Colonic mucosa (tissue), 4 donors: ENCODE results near the gene PLCG2. TPM values are rescaled to one million over a fixed set of nuclear protein-coding genes. Genes with fewer than 3 reads are reported as not detected.
"Not testable (repeated sequence)": the region's sequence is repeated elsewhere in the genome, so short reads cannot be mapped to it uniquely, and the experiment has no call there.

Experiments
- DNase-seq: peaks from one replicate; pipeline ENCODE4 v3.0.0-alpha.2; 2020
- H3K27ac ChIP-seq: fragments of 200-600 bp; one replicate; pipeline ENCODE4 v1.8.0; 2021
- H3K27me3 ChIP-seq: fragments of 200-600 bp; one replicate; pipeline ENCODE4 v1.8.0; 2021
- H3K36me3 ChIP-seq: fragments of 200-600 bp; one replicate; pipeline ENCODE4 v1.8.0; 2021
- H3K4me1 ChIP-seq: fragments of 200-600 bp; one replicate; pipeline ENCODE4 v1.8.0; 2021; ENCODE audit warnings: mild to moderate bottlenecking
- H3K4me3 ChIP-seq: fragments of 200-600 bp; one replicate; pipeline ENCODE4 v1.8.0; 2021
- H3K9ac ChIP-seq, 2 donors: one replicate each; pipeline ENCODE4 v1.7.0; 2013; ENCODE audit warnings: control low read depth in 2 of 2, low read depth in 2 of 2, low read length in 2 of 2
- H3K9me3 ChIP-seq: fragments of 200-600 bp; one replicate; pipeline ENCODE4 v1.8.0; 2021
- intact Hi-C: fragments of 100-400 bp; cut with DNase I; formaldehyde crosslinking; loops from one replicate; pipeline ENCODE4 v1.14.1; 2022
- total RNA-seq, 2 donors: library from RNA; stranded (reverse); fragmentation: NEBNext Ultra II Directional in 1 of 2; extraction: Animal tissue kit (Norgen Biotek cat#: 25700) in 1 of 2; gene quantifications; one replicate each; pipeline ENCODE4 v1.2.1, GENCODE V29; 2021
- TF ChIP-seq, protein P1 (sequence below): fragments of 200-600 bp; IDR thresholded peaks from one replicate; pipeline ENCODE4 v1.8.0; 2022; ENCODE audit warnings: antibody characterized with exemption, mild to moderate bottlenecking
- donor health status: healthy.
- donor health status: DM: no; HTN: no; CAD: no.
- donor health status: DM: no; HTN: no; CAD: no.

Gene PLCG2
- total RNA-seq, 2 donors from 2014 or later = 9.1 to 9.6 TPM

DNA sequence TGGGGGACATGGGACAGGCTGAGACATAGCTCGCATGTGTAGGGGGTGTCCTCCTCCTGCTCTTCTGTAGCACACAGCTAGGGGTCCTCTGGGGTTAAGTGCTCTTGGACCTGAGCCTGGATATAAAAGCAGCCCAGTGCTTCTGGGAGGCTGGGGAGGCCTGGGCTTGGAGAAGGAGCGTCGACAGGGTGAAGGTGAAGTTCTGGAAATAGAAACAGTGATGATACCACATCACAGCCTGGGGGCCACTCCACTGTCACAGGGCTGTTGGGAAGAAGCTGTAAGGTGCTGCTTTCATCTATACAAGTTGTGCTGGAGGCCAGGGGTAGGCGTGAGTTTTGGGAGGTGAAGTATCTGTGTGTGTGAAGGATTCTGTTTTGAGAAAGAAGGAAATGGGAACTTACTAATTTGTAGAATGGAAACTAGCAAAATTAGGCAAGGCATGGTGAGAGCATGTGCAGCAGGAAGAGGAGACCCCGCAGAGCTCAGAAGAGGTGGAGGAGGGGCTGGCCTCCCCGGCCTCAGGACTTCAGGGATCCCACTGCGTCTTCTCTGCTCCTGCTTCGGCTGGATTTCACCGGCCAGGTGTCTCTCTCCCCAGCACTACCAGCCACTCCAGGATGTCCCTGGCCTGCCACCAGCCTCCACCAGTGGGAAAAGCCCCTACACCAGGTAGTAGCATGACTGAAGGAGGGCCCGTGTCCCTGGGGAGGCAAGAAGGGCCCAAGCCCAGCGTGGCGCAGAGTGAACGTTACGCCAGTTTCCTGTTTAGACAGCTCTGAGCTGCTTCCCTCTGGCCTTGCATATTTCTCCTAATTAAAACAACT, 19.4 kb downstream of the PLCG2 start:
- intact Hi-C loops = no loop called here
- DNase-seq = no peak
- TF ChIP-seq, protein P1, sequence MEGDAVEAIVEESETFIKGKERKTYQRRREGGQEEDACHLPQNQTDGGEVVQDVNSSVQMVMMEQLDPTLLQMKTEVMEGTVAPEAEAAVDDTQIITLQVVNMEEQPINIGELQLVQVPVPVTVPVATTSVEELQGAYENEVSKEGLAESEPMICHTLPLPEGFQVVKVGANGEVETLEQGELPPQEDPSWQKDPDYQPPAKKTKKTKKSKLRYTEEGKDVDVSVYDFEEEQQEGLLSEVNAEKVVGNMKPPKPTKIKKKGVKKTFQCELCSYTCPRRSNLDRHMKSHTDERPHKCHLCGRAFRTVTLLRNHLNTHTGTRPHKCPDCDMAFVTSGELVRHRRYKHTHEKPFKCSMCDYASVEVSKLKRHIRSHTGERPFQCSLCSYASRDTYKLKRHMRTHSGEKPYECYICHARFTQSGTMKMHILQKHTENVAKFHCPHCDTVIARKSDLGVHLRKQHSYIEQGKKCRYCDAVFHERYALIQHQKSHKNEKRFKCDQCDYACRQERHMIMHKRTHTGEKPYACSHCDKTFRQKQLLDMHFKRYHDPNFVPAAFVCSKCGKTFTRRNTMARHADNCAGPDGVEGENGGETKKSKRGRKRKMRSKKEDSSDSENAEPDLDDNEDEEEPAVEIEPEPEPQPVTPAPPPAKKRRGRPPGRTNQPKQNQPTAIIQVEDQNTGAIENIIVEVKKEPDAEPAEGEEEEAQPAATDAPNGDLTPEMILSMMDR = no peak
- H3K27me3 ChIP-seq = no peaks in the 10 kb centered on the region
- no peak overlapping the region for H3K27ac ChIP-seq
- H3K36me3 ChIP-seq = no peaks in the 10 kb centered on the region
- H3K9ac ChIP-seq = no peak overlapping the region
- H3K9me3 ChIP-seq = no peaks in the 10 kb centered on the region
- H3K4me1 ChIP-seq = no peaks in the 10 kb centered on the region
- no peak overlapping the region for H3K4me3 ChIP-seq

DNA sequence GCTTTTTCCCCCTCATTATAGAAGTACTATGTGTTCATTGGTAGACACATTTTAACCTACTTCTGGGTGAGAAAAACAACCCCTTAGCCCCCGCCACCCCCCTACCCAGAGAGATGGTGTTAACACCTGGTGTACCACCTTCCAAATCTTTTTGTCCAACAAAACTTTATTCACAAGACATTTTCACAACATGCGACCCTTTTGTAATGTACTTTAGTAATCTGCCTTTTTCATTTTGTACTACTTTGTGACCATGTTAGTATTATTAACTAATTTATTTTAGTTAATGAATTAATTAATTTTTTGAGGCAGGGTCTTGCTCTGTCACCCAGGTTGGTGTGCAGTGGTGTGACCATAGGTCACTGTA, 20.0 kb downstream of the PLCG2 start:
- Histone ChIP-seq H3K4me3 (no peak overlapping the region), H3K27me3 (no peaks in the 10 kb centered on the region), H3K27ac (no peak overlapping the region), H3K9me3 (no peaks in the 10 kb centered on the region), H3K4me1 (no peaks in the 10 kb centered on the region), H3K9ac (no peak overlapping the region), H3K36me3 (no peaks in the 10 kb centered on the region)
- DNase-seq = no peak
- TF ChIP-seq, protein P1 = no peak
- intact Hi-C loops = no loop called here

DNA sequence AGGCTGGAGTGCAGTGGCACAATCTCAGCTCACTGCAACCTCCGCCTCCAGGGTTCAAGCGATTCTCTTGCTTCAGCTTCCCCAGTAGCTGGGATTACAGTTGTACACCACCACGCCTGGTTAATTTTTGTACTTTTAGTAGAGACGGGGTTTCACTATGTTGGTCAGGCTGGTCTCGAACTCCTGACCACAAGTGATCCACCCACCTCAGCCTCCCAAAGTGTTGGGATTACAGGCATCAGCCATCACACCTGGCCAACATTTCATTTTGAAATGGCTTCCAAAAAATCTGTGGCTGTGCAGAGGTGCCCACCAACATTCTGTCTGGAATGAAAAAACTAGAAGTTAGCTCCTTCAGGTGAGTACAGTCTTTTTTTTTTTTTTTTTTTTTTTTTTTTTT, 22.6 kb downstream of the PLCG2 start:
- H3K9me3 ChIP-seq, H3K36me3 ChIP-seq, DNase-seq, H3K4me1 ChIP-seq, H3K27me3 ChIP-seq, intact Hi-C loops, H3K9ac ChIP-seq, H3K4me3 ChIP-seq, H3K27ac ChIP-seq: not testable (repeated sequence)

DNA sequence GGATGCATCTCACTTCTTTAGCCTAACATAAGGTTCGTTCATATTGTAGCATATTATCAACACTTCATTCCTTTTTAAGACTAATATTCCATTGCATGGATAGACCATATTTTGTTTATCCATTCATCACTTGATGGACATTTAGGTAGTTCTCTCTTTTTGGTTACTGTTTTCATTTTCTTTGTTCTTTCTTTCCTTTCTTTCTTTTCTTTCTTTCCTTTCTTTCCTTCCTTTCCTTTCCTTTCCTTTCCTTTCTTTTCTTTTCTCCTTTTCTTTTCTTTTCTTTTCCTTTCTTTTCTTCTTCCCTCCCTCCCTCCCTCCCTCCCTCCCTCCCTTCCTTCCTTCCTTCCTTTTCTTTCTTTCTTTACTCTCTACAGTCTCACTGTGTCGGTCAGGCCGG, 24.2 kb downstream of the PLCG2 start:
- intact Hi-C loops = no loop called here
- Histone ChIP-seq H3K4me1 (no peaks in the 10 kb centered on the region), H3K4me3 (no peak overlapping the region), H3K27me3 (no peaks in the 10 kb centered on the region), H3K27ac (no peak overlapping the region), H3K9me3 (no peaks in the 10 kb centered on the region), H3K9ac (no peak overlapping the region), H3K36me3 (no peaks in the 10 kb centered on the region)
- TF ChIP-seq, protein P1 = no peak
- no peak for DNase-seq

DNA sequence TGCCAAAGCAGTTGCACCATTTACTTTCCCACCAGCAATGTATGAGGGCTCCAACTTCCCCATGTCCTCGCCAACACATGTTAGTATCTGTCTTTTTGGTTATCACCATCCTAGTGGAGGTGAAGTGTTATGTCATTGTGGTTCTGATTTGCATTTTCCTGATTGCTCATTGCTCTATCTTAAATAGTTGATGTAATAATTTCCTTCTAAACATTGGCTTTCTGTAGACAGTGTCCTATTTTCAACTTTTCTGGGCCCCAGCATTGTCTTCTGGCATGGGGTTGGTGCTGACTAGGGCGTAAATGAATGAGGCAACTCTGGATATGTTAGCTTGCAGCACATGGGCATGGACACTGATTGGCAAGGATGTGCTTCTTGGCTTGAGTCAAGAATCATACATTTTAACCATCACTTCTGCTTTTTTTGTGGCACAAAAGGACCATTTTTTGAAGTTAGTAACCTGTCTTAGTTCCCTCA, 25.1 kb downstream of the PLCG2 start:
- intact Hi-C loops = no loop called here
- Histone ChIP-seq H3K27me3 (no peaks in the 10 kb centered on the region), H3K9me3 (no peaks in the 10 kb centered on the region), H3K27ac (no peak overlapping the region), H3K36me3 (no peaks in the 10 kb centered on the region), H3K4me1 (no peaks in the 10 kb centered on the region), H3K4me3 (no peak overlapping the region), H3K9ac (no peak overlapping the region)
- DNase-seq = no peak
- TF ChIP-seq, protein P1 = no peak

DNA sequence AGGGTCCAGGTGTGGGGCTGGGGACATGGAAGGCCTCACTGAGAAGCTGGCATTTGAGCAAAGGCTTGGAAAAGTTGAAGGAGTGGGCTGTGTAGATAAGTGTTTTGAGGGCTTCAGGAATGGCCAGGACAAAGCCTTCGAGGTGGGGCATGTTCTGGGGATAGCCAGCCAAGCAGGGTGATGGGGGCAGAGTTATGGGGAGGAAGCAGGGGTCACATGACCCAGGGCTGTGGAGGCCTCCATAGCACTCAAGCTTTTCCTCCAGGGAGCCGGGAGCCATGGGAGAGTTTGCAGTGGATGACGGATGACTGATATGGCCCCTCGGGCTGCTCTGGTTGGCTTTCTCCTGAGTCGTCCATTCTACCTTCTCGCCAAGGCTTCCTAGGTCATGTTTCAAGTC, 27.6 kb downstream of the PLCG2 start:
- Histone ChIP-seq H3K9me3 (no peaks in the 10 kb centered on the region), H3K27me3 (no peaks in the 10 kb centered on the region), H3K27ac (no peak overlapping the region), H3K4me1 (no peaks in the 10 kb centered on the region), H3K9ac (no peak overlapping the region), H3K36me3 (no peaks in the 10 kb centered on the region), H3K4me3 (no peak overlapping the region)
- TF ChIP-seq, protein P1 = no peak
- no peak for DNase-seq
- intact Hi-C loops = no loop called here
